SIG-M5 treated with dmso at 0.1 percent for 504 hours (cell line): ENCODE data around the gene FSTL5.

ENCODE experiments used
- DNase-seq: peaks from one replicate; lab custom pipeline; 2025; ENCODE audit not compliant: unreplicated experiment; lab: John Stamatoyannopoulos, UW

FSTL5 gene

GRCh38 chr4:161717084-161717483, 446.7 kb downstream of the FSTL5 start:
- DNase-seq, result no peak

- no peak for DNase-seq
Measured at GRCh38 chr4:161714931-161715330, 448.9 kb downstream of the FSTL5 start.

GRCh38 chr4:161714022-161714751, 449.6 kb downstream of the FSTL5 start:
- no peak for DNase-seq

GRCh38 chr4:161704653-161705052, 459.1 kb downstream of the FSTL5 start:
- no peak for DNase-seq

GRCh38 chr4:161704040-161704439, 459.8 kb downstream of the FSTL5 start:
- no peak for DNase-seq

GRCh38 chr4:161702287-161702686, 461.5 kb downstream of the FSTL5 start:
- DNase-seq, result no peak

- DNase-seq, result no peak
Measured at GRCh38 chr4:161696944-161697343, 466.9 kb downstream of the FSTL5 start.

- DNase-seq, result no peak
Measured at GRCh38 chr4:161680146-161680545, 483.7 kb downstream of the FSTL5 start.

- DNase-seq, result no peak
Measured at GRCh38 chr4:161664740-161665139, 499.1 kb downstream of the FSTL5 start.

- no peak for DNase-seq
Measured at GRCh38 chr4:161663844-161664243, 500.0 kb downstream of the FSTL5 start.

GRCh38 chr4:161658676-161659075, 505.1 kb downstream of the FSTL5 start:
- DNase-seq, result no peak

GRCh38 chr4:161657616-161658015, 506.2 kb downstream of the FSTL5 start:
- no peak for DNase-seq

- DNase-seq, result no peak
Measured at GRCh38 chr4:161656594-161656993, 507.2 kb downstream of the FSTL5 start.

- DNase-seq, result no peak
Measured at GRCh38 chr4:161655148-161655547, 508.7 kb downstream of the FSTL5 start.

- DNase-seq, result no peak
Measured at GRCh38 chr4:161653697-161654096, 510.1 kb downstream of the FSTL5 start.

GRCh38 chr4:161651586-161651985, 512.2 kb downstream of the FSTL5 start:
- DNase-seq, result no peak

GRCh38 chr4:161650812-161651211, 513.0 kb downstream of the FSTL5 start:
- peak; percentile 90 for DNase-seq

- DNase-seq, result no peak
Measured at GRCh38 chr4:161647757-161648156, 516.0 kb downstream of the FSTL5 start.

GRCh38 chr4:161642708-161643107, 521.1 kb downstream of the FSTL5 start:
- peak; percentile 14 for DNase-seq

GRCh38 chr4:161629694-161630441, 533.9 kb downstream of the FSTL5 start:
- no peak for DNase-seq

GRCh38 chr4:161604516-161605300, 559.1 kb downstream of the FSTL5 start:
- DNase-seq, result no peak

- no peak for DNase-seq
Measured at GRCh38 chr4:161601011-161601410, 562.8 kb downstream of the FSTL5 start.
